GM13977 (cell line): Measurements from ENCODE around the gene RBCK1.
"Not testable (repeated sequence)": the region's sequence is repeated elsewhere in the genome, so short reads cannot be mapped to it uniquely, and the experiment has no call there.

Experiments used
- DNase-seq: peaks from one replicate; pipeline ENCODE4 v3.0.0; 2012; ENCODE audit warnings: low spot score
- in situ Hi-C: fragments of 300-500 bp; cut with MboI; formaldehyde crosslinking; loops from one replicate; pipeline ENCODE4 v1.12.0; 2022; ENCODE audit warnings: low sequenced_read_pairs, low pct_unique_long_range_greater_than_20kb, mixed read lengths, inconsistent platforms; ENCODE audit not compliant: unreplicated experiment
- TF ChIP-seq, protein P1 (sequence below): IDR thresholded peaks from 2 replicates; pipeline ENCODE4 v1.5.1; 2012; ENCODE audit warnings: mild to moderate bottlenecking, control low read depth; ENCODE audit not compliant: insufficient read depth; ENCODE audit errors: extremely low read depth, missing control alignments

RBCK1 gene

DNA sequence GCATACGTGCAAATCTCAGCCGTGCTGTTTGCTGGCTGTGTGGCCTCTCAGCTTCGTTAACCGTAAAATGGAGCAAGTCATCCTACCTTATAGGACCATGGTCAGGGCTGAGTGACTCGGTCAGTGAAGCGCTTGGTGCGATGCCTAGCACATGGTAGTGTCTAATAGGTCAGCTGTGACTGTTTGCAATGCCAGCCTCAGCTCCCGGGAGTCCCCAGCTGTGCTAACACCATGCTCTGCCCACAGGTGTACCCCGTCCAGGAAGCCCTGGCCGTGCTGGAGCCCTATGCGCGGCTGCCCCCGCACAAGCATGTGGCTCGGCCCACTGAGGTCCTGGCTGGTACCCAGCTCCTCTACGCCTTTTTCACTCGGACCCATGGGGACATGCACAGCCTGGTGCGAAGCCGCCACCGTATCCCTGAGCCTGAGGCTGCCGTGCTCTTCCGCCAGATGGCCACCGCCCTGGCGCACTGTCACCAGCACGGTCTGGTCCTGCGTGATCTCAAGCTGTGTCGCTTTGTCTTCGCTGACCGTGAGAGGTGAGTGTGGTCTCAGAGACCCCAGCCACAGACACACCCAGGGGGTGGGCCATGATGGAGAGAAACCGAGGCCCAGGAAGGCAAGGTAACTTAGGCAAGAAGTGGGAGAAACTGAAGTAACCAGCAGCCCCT lies 16.9 kb upstream of the RBCK1 start:
- DNase-seq: no peak
- TF ChIP-seq, protein P1, sequence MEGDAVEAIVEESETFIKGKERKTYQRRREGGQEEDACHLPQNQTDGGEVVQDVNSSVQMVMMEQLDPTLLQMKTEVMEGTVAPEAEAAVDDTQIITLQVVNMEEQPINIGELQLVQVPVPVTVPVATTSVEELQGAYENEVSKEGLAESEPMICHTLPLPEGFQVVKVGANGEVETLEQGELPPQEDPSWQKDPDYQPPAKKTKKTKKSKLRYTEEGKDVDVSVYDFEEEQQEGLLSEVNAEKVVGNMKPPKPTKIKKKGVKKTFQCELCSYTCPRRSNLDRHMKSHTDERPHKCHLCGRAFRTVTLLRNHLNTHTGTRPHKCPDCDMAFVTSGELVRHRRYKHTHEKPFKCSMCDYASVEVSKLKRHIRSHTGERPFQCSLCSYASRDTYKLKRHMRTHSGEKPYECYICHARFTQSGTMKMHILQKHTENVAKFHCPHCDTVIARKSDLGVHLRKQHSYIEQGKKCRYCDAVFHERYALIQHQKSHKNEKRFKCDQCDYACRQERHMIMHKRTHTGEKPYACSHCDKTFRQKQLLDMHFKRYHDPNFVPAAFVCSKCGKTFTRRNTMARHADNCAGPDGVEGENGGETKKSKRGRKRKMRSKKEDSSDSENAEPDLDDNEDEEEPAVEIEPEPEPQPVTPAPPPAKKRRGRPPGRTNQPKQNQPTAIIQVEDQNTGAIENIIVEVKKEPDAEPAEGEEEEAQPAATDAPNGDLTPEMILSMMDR: no peak
- in situ Hi-C loops: no loop called here

DNA sequence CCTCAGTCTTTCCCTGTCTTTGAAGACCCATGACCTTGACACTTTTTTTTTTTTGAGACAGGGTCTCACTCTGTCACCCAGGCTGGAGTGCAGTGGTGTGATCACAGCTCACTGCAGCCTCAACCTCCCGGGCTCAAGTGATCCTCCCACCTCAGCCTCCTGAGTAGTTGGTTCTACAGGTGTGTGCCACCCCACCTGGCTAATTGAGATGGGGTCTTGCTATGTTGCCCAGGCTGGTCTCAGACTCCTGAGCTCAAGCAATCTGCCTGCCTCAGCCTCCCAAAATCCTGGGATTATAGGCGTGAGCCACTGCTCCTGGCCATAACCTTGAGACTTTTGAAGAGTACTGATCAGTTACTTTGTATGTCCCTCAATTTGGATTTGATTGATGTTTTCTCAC lies 14.8 kb upstream of the RBCK1 start:
- in situ Hi-C loops, DNase-seq: not testable (repeated sequence)

DNA sequence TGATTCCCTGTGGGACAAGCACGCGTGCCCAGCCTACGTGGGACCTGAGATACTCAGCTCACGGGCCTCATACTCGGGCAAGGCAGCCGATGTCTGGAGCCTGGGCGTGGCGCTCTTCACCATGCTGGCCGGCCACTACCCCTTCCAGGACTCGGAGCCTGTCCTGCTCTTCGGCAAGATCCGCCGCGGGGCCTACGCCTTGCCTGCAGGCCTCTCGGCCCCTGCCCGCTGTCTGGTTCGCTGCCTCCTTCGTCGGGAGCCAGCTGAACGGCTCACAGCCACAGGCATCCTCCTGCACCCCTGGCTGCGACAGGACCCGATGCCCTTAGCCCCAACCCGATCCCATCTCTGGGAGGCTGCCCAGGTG lies 11.9 kb upstream of the RBCK1 start:
- DNase-seq: no peak
- in situ Hi-C loops: no loop called here
- TF ChIP-seq, protein P1: no peak

DNA sequence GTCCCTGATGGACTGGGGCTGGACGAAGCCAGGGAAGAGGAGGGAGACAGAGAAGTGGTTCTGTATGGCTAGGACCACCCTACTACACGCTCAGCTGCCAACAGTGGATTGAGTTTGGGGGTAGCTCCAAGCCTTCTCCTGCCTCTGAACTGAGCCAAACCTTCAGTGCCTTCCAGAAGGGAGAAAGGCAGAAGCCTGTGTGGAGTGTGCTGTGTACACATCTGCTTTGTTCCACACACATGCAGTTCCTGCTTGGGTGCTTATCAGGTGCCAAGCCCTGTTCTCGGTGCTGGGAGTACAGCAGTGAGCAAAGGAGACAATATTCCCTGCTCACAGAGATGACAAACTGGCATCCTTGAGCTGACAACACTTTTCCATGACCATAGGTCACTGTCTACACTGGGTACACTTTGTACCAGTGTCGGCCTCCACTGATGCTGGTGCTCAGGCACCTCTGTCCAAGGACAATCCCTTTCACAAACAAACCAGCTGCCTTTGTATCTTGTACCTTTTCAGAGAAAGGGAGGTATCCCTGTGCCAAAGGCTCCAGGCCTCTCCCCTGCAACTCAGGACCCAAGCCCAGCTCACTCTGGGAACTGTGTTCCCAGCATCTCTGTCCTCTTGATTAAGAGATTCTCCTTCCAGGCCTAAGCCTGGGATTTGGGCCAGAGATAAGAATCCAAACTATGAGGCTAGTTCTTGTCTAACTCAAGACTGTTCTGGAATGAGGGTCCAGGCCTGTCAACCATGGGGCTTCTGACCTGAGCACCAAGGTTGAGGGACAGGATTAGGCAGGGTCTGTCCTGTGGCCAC lies 11.3 kb upstream of the RBCK1 start:
- TF ChIP-seq, protein P1: no peak
- in situ Hi-C loops: no loop called here
- no peak for DNase-seq

DNA sequence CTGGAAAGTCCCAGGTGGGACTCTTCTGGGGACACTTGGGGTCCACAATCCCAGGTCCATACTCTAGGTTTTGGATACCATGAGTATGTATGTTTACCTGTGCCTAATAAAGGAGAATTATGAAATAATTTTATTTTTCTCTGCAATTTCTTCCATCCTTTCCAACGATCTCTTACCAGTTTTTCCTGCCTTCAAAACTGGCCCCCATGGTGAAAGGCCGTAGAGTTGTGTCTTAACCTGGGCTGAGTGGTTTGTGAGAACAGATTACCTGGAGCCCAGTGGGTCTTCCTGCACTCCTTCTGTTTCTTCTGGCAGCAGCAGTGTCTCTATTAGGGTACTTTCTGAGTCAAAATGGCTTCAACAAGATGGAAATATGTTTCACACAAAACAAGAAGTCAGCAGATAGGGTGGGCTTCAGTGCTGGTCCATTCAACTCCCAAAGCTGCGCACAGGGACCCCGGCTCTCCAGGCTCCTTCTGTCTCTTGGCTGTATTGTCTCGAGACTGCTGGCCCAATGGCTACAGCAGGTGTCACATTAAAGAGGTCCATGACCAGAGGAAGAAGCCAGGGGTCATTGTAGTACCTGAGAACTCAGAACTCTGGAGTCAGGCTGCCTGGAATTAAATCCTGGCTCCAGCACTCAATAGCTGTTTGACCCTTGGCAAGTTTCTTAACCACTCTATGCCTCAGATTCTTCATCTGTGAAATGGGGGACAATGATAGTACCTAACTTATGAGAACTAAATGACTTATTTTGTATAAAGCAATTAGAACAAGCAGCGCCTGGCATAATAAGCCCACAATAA lies 10.5 kb upstream of the RBCK1 start:
- no peak for DNase-seq
- in situ Hi-C loops: no loop called here
- TF ChIP-seq, protein P1: no peak

DNA sequence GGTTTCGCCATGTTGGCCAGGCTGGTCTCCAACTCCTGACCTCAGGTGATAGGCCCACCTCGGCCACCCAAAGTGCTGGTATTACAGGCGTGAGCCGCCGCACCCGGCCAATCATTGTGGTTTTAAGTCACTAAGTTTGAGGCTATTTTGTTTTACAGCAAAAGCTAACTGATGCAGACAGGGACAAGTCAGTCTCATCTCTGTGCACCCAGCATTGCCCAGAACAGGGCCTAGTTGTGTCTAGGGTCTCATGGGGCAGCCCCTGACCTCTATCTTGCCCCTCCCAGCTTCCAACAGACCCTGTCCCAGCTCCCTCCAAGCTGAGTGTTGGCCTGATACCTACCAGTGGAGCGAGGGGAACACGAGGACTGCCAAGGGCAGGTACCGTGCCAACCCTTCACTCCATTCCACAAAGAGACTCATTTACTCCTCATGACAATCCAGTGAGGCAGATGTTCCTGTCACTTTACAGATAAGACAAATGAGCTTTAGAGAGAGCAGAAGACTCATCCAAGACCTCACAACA lies 8.9 kb upstream of the RBCK1 start:
- in situ Hi-C loops: no loop called here
- TF ChIP-seq, protein P1: no peak
- no peak for DNase-seq
